Measurements from ENCODE around the gene PAXX.

PAXX gene

GRCh38 chr9:136953771-136954269 is 38.4 kb upstream of the PAXX start:
- no peaks in the 10 kb centered on the region for H3K36me3 ChIP-seq (ENCODE audit: low read length)
- H3K9me3 ChIP-seq (ENCODE audit: insufficient read depth, low read length), result no peaks in the 10 kb centered on the region
- no peaks in the 10 kb centered on the region for H3F3A ChIP-seq (ENCODE audit: insufficient read depth)
- H2AFZ ChIP-seq (ENCODE audit: low read depth, low read length, severe bottlenecking), result no peak overlapping the region
- no peak overlapping the region for H3K9ac ChIP-seq (ENCODE audit: low read length)
- H3K27me3 ChIP-seq (ENCODE audit: low read length), result no peaks in the 10 kb centered on the region
- H3K79me2 ChIP-seq (ENCODE audit: insufficient read depth, low read length), result no peaks in the 10 kb centered on the region
- H3K27ac ChIP-seq (ENCODE audit: low read depth, low read length), result no peak overlapping the region
- H3K4me2 ChIP-seq (ENCODE audit: low read depth, low read length, poor library complexity, severe bottlenecking), result no peak overlapping the region
- no peaks in the 10 kb centered on the region for H3K9me2 ChIP-seq (replicated peaks; ENCODE audit: insufficient read depth, low read length)
- H3K4me3 ChIP-seq (ENCODE audit: insufficient read depth, low read length, poor library complexity, severe bottlenecking), result no peak overlapping the region
- TF ChIP-seq CTCF (IDR thresholded peaks at IDR 0.05; ENCODE audit: insufficient read depth, low read length, poor library complexity, severe bottlenecking), result no peak
- no peak for TF ChIP-seq EZH2phosphoT487 (conservative IDR thresholded peaks at IDR 0.05; ENCODE audit: low read length)
- H4K20me1 ChIP-seq (ENCODE audit: low read depth, low read length), result no peaks in the 10 kb centered on the region

GRCh38 chr9:136954270-136955083 is 37.7 kb upstream of the PAXX start:
- H3F3A ChIP-seq (ENCODE audit: insufficient read depth), result no peaks in the 10 kb centered on the region
- no peak overlapping the region for H2AFZ ChIP-seq (ENCODE audit: low read depth, low read length, severe bottlenecking)
- no peaks in the 10 kb centered on the region for H4K20me1 ChIP-seq (ENCODE audit: low read depth, low read length)
- H3K9me3 ChIP-seq (ENCODE audit: insufficient read depth, low read length), result no peaks in the 10 kb centered on the region
- H3K9me2 ChIP-seq (replicated peaks; ENCODE audit: insufficient read depth, low read length), result no peaks in the 10 kb centered on the region
- TF ChIP-seq EZH2phosphoT487 (conservative IDR thresholded peaks at IDR 0.05; ENCODE audit: low read length) (no peak), CTCF (IDR thresholded peaks at IDR 0.05; ENCODE audit: insufficient read depth, low read length, poor library complexity, severe bottlenecking) (no peak)
- H3K27me3 ChIP-seq (ENCODE audit: low read length), result no peaks in the 10 kb centered on the region
- H3K79me2 ChIP-seq (ENCODE audit: insufficient read depth, low read length), result no peaks in the 10 kb centered on the region
- H3K9ac ChIP-seq (ENCODE audit: low read length), result no peak overlapping the region
- no peak overlapping the region for H3K4me3 ChIP-seq (ENCODE audit: insufficient read depth, low read length, poor library complexity, severe bottlenecking)
- no peak overlapping the region for H3K27ac ChIP-seq (ENCODE audit: low read depth, low read length)
- H3K4me2 ChIP-seq (ENCODE audit: low read depth, low read length, poor library complexity, severe bottlenecking), result no peak overlapping the region
- no peaks in the 10 kb centered on the region for H3K36me3 ChIP-seq (ENCODE audit: low read length)

GRCh38 chr9:136955202-136955942 is 36.9 kb upstream of the PAXX start:
- Histone ChIP-seq H3K27me3 (ENCODE audit: low read length) (no peaks in the 10 kb centered on the region), H2AFZ (ENCODE audit: low read depth, low read length, severe bottlenecking) (no peak overlapping the region), H3F3A (ENCODE audit: insufficient read depth) (no peaks in the 10 kb centered on the region), H3K4me3 (ENCODE audit: insufficient read depth, low read length, poor library complexity, severe bottlenecking) (no peak overlapping the region), H3K9ac (ENCODE audit: low read length) (no peak overlapping the region), H3K9me3 (ENCODE audit: insufficient read depth, low read length) (no peaks in the 10 kb centered on the region), H3K79me2 (ENCODE audit: insufficient read depth, low read length) (no peaks in the 10 kb centered on the region), H3K9me2 (replicated peaks; ENCODE audit: insufficient read depth, low read length) (no peaks in the 10 kb centered on the region), H3K4me2 (ENCODE audit: low read depth, low read length, poor library complexity, severe bottlenecking) (no peak overlapping the region), H3K27ac (ENCODE audit: low read depth, low read length) (no peak overlapping the region), H3K36me3 (ENCODE audit: low read length) (no peaks in the 10 kb centered on the region), H4K20me1 (ENCODE audit: low read depth, low read length) (no peaks in the 10 kb centered on the region)
- TF ChIP-seq CTCF (IDR thresholded peaks at IDR 0.05; ENCODE audit: insufficient read depth, low read length, poor library complexity, severe bottlenecking), result no peak
- no peak for TF ChIP-seq EZH2phosphoT487 (conservative IDR thresholded peaks at IDR 0.05; ENCODE audit: low read length)
